HUES48 (cell line): Measurements from ENCODE around the gene CREB5.

Experiments
- H3K27ac ChIP-seq: one replicate; pipeline ENCODE4 v1.7.0; 2013; ENCODE audit warnings: low read depth, low read length, inconsistent platforms
- H3K27me3 ChIP-seq: 2 replicates; pipeline ENCODE4 v1.6.1; 2013; ENCODE audit warnings: mild to moderate bottlenecking, low read length; ENCODE audit not compliant: control insufficient read depth, insufficient read depth
- H3K36me3 ChIP-seq: 2 replicates; pipeline ENCODE4 v1.6.1; 2013; ENCODE audit warnings: low read length; ENCODE audit not compliant: control insufficient read depth, insufficient read depth
- H3K4me1 ChIP-seq: 2 replicates; pipeline ENCODE4 v1.6.1; 2013; ENCODE audit warnings: mild to moderate bottlenecking, low read length; ENCODE audit not compliant: control insufficient read depth, insufficient read depth
- H3K4me3 ChIP-seq: 2 replicates; pipeline ENCODE4 v1.5.1; 2013; ENCODE audit warnings: mild to moderate bottlenecking, low read depth, low read length
- H3K9ac ChIP-seq: 2 replicates; pipeline ENCODE4 v1.6.1; 2013; ENCODE audit warnings: mild to moderate bottlenecking, low read depth, low read length, moderate library complexity
- H3K9me3 ChIP-seq: 2 replicates; pipeline ENCODE4 v1.6.1; 2013; ENCODE audit warnings: low read length; ENCODE audit not compliant: control insufficient read depth, insufficient read depth

The CREB5 gene

GRCh38 chr7:28531291-28531690, 119.0 kb downstream of the CREB5 start:
- no peaks in the 10 kb centered on the region for H3K9me3 ChIP-seq
- H3K4me3 ChIP-seq: no peak overlapping the region
- no peak overlapping the region for H3K27ac ChIP-seq
- no peak overlapping the region for H3K9ac ChIP-seq
- H3K27me3 ChIP-seq: no peaks in the 10 kb centered on the region
- peaks cover 17% of the 10 kb centered on the region for H3K4me1 ChIP-seq
- no peaks in the 10 kb centered on the region for H3K36me3 ChIP-seq

DNA sequence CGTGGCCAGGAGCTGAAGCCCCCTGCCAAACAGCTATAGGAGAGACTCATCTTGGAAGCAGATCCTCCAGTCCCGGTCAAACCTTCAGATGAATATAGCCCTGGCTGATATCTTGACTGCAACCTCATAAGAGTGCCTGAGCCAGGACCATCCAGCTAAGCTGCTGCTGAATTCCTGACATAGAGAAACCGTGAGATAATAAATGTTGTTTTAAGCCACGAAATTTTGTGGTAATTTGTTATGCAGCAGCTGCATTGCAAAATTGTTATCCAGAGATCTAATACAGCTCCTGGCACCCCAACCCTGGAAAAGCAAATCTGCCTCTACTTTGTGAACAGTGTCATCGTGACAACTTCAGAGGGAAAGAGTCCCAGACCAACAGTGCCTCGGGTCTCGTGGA, 119.9 kb downstream of the CREB5 start:
- Histone ChIP-seq H3K27ac (no peak overlapping the region), H3K9me3 (no peaks in the 10 kb centered on the region), H3K4me1 (peaks cover 17% of the 10 kb centered on the region), H3K4me3 (no peak overlapping the region), H3K9ac (no peak overlapping the region), H3K36me3 (no peaks in the 10 kb centered on the region), H3K27me3 (no peaks in the 10 kb centered on the region)

GRCh38 chr7:28533267-28533666, 120.9 kb downstream of the CREB5 start:
- Histone ChIP-seq H3K27me3 (no peaks in the 10 kb centered on the region), H3K9me3 (no peaks in the 10 kb centered on the region), H3K27ac (no peak overlapping the region), H3K36me3 (no peaks in the 10 kb centered on the region), H3K4me1 (peaks cover 17% of the 10 kb centered on the region), H3K9ac (no peak overlapping the region), H3K4me3 (no peak overlapping the region)

GRCh38 chr7:28533731-28534531, 121.6 kb downstream of the CREB5 start:
- Histone ChIP-seq H3K36me3 (no peaks in the 10 kb centered on the region), H3K27me3 (no peaks in the 10 kb centered on the region), H3K27ac (no peak overlapping the region), H3K9ac (no peak overlapping the region), H3K4me1 (peaks cover 17% of the 10 kb centered on the region), H3K9me3 (no peaks in the 10 kb centered on the region), H3K4me3 (no peak overlapping the region)

DNA sequence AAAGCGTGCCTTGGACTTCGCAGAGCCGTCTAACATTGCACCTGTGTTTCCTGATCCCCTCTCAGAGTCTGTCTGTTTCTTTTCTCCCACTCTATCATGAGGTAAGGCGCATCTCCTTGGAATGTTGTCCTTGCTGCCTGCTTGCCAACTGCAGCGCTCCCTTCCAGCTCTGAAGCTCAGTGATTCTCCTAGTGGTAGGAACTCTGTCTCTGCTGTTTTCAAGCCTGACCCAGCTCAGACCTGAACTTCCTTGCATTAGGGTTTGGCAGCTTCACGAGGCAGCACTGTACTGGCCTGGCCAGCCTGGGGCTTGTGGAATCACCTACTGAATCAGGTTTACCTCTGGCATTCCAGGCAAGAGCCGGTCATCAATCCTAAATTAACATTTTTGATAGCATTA, 123.9 kb downstream of the CREB5 start:
- Histone ChIP-seq H3K4me1 (peaks cover 5% of the 10 kb centered on the region; the same call in 1 of the 2 replicates), H3K9ac (no peak overlapping the region)

DNA sequence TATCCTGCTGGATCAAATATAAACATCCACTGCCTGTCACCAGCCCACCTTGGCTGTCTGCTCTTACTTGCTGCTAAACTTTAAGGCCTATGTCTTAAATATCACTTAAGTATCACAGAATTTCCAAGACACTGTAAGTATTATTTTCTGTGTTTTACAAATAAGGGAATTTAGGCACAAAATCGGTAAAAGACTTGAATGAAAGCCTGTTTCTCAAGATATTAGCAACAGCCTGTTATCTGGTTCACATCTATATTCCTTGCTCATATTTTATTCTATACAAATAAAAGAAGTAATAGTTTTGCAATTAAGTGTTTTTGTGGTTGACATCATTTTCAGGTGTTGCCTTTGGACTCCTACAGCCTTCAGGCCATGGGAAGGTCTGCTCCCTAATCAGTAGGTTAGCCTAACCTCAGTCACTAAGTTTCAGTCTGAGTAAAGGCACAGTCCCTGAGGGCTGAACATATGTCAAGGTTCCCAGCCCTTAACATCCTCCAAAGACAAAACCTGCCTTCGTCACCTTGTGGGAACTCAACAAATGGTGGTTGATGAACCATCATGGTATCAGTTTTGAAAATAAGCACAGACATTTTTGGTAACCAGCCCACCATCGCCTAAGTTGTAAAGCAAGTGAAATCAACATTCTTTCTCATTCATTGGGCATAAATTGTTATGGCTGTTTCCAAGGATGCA, 127.1 kb downstream of the CREB5 start:
- Histone ChIP-seq H3K9me3 (no peaks in the 10 kb centered on the region), H3K4me3 (no peak overlapping the region), H3K27me3 (no peaks in the 10 kb centered on the region), H3K4me1 (peaks cover 5% of the 10 kb centered on the region; the same call in 1 of the 2 replicates), H3K27ac (no peak overlapping the region), H3K36me3 (no peaks in the 10 kb centered on the region), H3K9ac (no peak overlapping the region)

More for the DNA sequence above, 123.9 kb downstream of the CREB5 start:
- Histone ChIP-seq H3K9me3 (no peaks in the 10 kb centered on the region), H3K4me3 (no peak overlapping the region), H3K27ac (no peak overlapping the region), H3K27me3 (no peaks in the 10 kb centered on the region), H3K36me3 (no peaks in the 10 kb centered on the region)

DNA sequence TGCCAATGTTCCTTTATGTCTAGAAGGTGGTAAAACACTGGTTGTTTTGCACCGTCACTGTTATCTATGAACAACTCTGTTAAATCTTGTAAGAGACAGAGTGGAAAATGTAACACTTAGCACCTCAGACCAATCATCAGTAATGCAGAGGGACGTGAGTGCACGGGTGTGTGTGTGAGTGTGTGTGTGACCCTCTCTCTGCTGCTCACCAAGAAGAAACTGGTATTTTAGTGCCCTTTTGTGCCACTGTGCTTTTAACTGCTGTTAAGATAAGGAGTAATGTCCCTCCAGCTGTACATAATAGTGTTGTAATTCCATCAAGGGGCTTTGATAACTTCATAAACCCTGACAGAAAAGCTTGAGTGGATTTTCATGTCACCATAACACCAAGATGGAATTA, 130.1 kb downstream of the CREB5 start:
- Histone ChIP-seq H3K27ac (no peak overlapping the region), H3K4me3 (no peak overlapping the region), H3K36me3 (no peaks in the 10 kb centered on the region), H3K27me3 (no peaks in the 10 kb centered on the region), H3K4me1 (no peaks in the 10 kb centered on the region), H3K9ac (no peak overlapping the region), H3K9me3 (peaks cover 5% of the 10 kb centered on the region; the same call in 1 of the 2 replicates)

DNA sequence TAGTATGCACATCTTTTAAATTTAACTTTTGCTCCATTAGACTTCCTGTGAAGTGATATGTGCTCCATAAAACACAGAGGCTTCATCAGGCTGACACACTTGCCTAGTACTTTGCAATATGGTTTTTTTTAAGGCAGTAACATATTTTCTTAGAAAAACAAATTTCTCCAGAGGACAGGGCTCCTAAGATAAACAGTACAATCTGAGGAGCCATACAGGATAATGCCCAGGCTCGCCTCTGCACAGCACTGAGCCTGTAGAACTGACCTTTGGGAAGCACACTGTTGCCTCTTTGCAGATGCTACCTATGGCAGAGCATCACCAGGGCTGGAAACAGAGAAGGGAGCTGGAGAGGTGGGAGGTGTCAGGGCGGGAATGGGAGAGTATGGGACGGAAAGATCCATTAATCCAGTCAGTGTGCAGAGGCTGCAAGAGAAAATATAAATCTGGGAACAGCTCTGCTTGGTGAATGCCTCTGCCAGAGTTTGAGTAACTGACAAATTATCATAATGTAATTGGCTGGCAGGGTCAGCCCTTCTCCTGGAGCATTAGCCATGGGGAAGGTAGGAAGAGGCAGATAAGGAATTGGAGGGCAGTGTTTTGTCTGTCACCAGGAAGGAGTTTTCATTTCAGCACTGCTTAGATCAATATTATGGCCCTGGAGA, 132.3 kb downstream of the CREB5 start:
- no peak overlapping the region for H3K9ac ChIP-seq
- peaks cover 5% of the 10 kb centered on the region; the same call in 1 of the 2 replicates for H3K9me3 ChIP-seq
- no peaks in the 10 kb centered on the region for H3K27me3 ChIP-seq
- H3K36me3 ChIP-seq: no peaks in the 10 kb centered on the region
- no peak overlapping the region for H3K27ac ChIP-seq
- no peaks in the 10 kb centered on the region for H3K4me1 ChIP-seq
- H3K4me3 ChIP-seq: no peak overlapping the region

DNA sequence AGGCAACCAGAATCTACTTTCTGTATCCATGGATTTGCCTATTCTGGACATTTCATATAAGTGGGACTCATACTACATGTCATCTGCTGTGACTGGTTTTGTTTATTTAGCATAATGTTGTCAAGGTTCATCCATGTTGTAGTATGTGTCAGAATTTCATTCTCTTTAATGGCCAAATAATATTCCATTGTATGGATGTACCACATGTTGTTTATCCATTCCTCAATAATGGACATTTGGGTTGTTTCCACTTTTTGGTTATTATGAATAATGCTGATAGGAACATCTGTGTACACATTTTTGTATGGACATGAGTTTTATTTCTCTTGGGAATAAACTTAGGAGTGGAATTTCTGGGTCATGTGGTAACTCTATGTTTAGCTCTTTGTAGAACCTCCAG, 133.7 kb downstream of the CREB5 start:
- H3K4me1 ChIP-seq: no peaks in the 10 kb centered on the region
- H3K36me3 ChIP-seq: no peaks in the 10 kb centered on the region
- no peaks in the 10 kb centered on the region for H3K27me3 ChIP-seq
- H3K9ac ChIP-seq: no peak overlapping the region
- H3K9me3 ChIP-seq: peaks cover 5% of the 10 kb centered on the region; the same call in 1 of the 2 replicates
- no peak overlapping the region for H3K27ac ChIP-seq
- no peak overlapping the region for H3K4me3 ChIP-seq

GRCh38 chr7:28547115-28547514, 134.8 kb downstream of the CREB5 start:
- Histone ChIP-seq H3K27me3 (no peaks in the 10 kb centered on the region), H3K36me3 (no peaks in the 10 kb centered on the region), H3K9ac (no peak overlapping the region), H3K4me1 (no peaks in the 10 kb centered on the region), H3K9me3 (peaks cover 5% of the 10 kb centered on the region; the same call in 1 of the 2 replicates), H3K4me3 (no peak overlapping the region), H3K27ac (no peak overlapping the region)

- Histone ChIP-seq H3K4me1 (no peaks in the 10 kb centered on the region), H3K9ac (no peak overlapping the region), H3K27ac (no peak overlapping the region), H3K36me3 (no peaks in the 10 kb centered on the region), H3K27me3 (no peaks in the 10 kb centered on the region), H3K9me3 (peaks cover 5% of the 10 kb centered on the region; the same call in 1 of the 2 replicates), H3K4me3 (no peak overlapping the region)
Observed at GRCh38 chr7:28548416-28548815, 136.1 kb downstream of the CREB5 start.
